Measurements from ENCODE around the gene SH2D3A. TPM values are rescaled to one million over a fixed set of nuclear protein-coding genes. Genes with fewer than 3 reads are reported as not detected.
"Not testable (repeated sequence)": the region's sequence is repeated elsewhere in the genome, so short reads cannot be mapped to it uniquely, and the experiment has no call there.

The SH2D3A gene
- total and polyA plus RNA-seq, 2 experiments from 2014 or later: 20.7 to 38.4 TPM

DNA sequence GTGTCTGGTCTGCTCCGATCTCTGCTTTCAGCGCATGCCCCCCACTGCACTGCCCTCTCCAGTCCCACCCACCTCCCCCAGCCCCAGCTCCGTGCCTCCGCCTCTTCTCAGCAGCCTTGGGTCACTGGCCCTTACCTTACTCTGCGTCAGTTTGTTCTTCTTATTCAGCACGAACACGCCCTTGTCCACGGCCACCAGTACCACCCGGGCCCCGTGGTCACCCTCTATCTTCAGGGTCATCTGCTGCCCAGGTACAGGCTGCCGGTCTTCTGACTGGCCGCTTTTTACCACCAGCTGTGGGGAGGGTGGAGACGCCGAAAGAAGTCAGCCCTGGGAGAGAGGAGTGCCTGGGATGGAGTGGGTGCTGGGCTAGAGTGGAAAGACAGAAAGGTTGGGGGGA, 57.7 kb downstream of the SH2D3A start:
- Mint-ChIP-seq H3K4me1 (no peaks in the 10 kb centered on the region), H3K9me3 (peaks cover 87% of the 10 kb centered on the region), H3K4me3 (no peak overlapping the region), H3K36me3 (ENCODE audit: low read depth) (peaks cover 36% of the 10 kb centered on the region), H3K27me3 (ENCODE audit: insufficient read depth, low read depth, poor library complexity) (peaks cover 12% of the 10 kb centered on the region), H3K27ac (no peak overlapping the region)
- no peak for ATAC-seq
- Histone ChIP-seq H3K4me2 (no peak overlapping the region), H2AFZ (no peak overlapping the region; the same call in 1 of the 2 replicates), H3K9me2 (ENCODE audit: insufficient read depth) (no peaks in the 10 kb centered on the region), H3K4me3 (no peak overlapping the region), H3K36me3 (ENCODE audit: insufficient read depth) (no peaks in the 10 kb centered on the region), H3K27me3 (ENCODE audit: insufficient read depth) (peaks cover 21% of the 10 kb centered on the region), H4K20me1 (replicated peaks; ENCODE audit: insufficient read depth) (no peaks in the 10 kb centered on the region), H3F3A (replicated peaks; ENCODE audit: low read depth) (no peaks in the 10 kb centered on the region), H3K4me1 (ENCODE audit: insufficient read depth) (0 out of 2 replicates have a peak, but pooled peaks cover 2% of the 10 kb centered on the region), H3K79me2 (replicated peaks; ENCODE audit: insufficient read depth) (no peaks in the 10 kb centered on the region), H3K27ac (ENCODE audit: low read depth) (no peak overlapping the region)
- TF ChIP-seq CTCF (conservative IDR thresholded peaks at IDR 0.05; ENCODE audit: low read depth in 2 of 2) (no peak), EZH2phosphoT487 (IDR thresholded peaks at IDR 0.05; ENCODE audit: unreplicated experiment) (no peak), POLR2AphosphoS5 (IDR thresholded peaks at IDR 0.05; ENCODE audit: low read depth) (no peak), EZH2 (IDR thresholded peaks at IDR 0.05; ENCODE audit: low read depth, unreplicated experiment) (no peak), CREB1 (CRISPR knock-in tag; IDR thresholded peaks at IDR 0.05; ENCODE audit: low read depth) (no peak)
- DNase-seq (ENCODE audit: low spot score): no peak

DNA sequence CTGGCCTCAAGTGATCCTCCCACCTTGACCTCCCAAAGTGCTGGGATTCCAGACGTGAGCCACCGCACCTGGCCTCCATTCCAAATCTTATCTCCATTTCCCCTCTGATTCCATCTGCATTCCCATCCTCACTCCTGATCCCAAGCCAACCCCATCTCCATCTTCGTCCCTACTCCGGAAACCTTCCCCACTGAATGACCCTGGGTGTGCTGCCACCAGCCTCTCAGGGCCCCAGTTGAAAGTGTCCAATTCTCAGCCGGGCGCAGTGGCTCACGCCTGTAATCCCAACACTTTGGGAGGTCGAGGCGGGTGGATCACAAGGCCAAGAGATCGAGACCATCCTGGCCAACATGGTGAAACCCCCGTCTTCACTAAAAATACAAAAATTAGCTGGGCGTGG, 58.3 kb downstream of the SH2D3A start:
- H3K4me3 ChIP-seq; H3K4me3 Mint-ChIP-seq; H3K4me1 Mint-ChIP-seq; H4K20me1 ChIP-seq (replicated peaks; ENCODE audit: insufficient read depth); H3K4me1 ChIP-seq (ENCODE audit: insufficient read depth); DNase-seq (ENCODE audit: low spot score); H3K79me2 ChIP-seq (replicated peaks; ENCODE audit: insufficient read depth); H3K36me3 ChIP-seq (ENCODE audit: insufficient read depth); H3K9me2 ChIP-seq (ENCODE audit: insufficient read depth); H3K27ac Mint-ChIP-seq; H3F3A ChIP-seq (replicated peaks; ENCODE audit: low read depth); H3K27ac ChIP-seq (ENCODE audit: low read depth); H2AFZ ChIP-seq; ATAC-seq; H3K4me2 ChIP-seq: not testable (repeated sequence)
- H3K9me3 Mint-ChIP-seq: peaks cover 87% of the 10 kb centered on the region
- peaks cover 21% of the 10 kb centered on the region for H3K27me3 ChIP-seq (ENCODE audit: insufficient read depth)
- peaks cover 10% of the 10 kb centered on the region for H3K27me3 Mint-ChIP-seq (ENCODE audit: insufficient read depth, low read depth, poor library complexity)
- H3K36me3 Mint-ChIP-seq (ENCODE audit: low read depth): peaks cover 36% of the 10 kb centered on the region

- Histone ChIP-seq H3K4me1 (ENCODE audit: insufficient read depth) (0 out of 2 replicates have a peak, but pooled peaks cover 2% of the 10 kb centered on the region), H4K20me1 (replicated peaks; ENCODE audit: insufficient read depth) (no peaks in the 10 kb centered on the region), H3F3A (replicated peaks; ENCODE audit: low read depth) (no peaks in the 10 kb centered on the region), H3K27me3 (ENCODE audit: insufficient read depth) (peaks cover 21% of the 10 kb centered on the region), H3K27ac (ENCODE audit: low read depth) (no peak overlapping the region), H2AFZ (no peak overlapping the region), H3K36me3 (ENCODE audit: insufficient read depth) (no peaks in the 10 kb centered on the region), H3K79me2 (replicated peaks; ENCODE audit: insufficient read depth) (no peaks in the 10 kb centered on the region), H3K4me3 (no peak overlapping the region), H3K9me2 (ENCODE audit: insufficient read depth) (no peaks in the 10 kb centered on the region), H3K4me2 (no peak overlapping the region)
- H3K27me3 Mint-ChIP-seq (ENCODE audit: insufficient read depth, low read depth, poor library complexity): peaks cover 10% of the 10 kb centered on the region
- peaks cover 93% of the 10 kb centered on the region for H3K9me3 Mint-ChIP-seq
- H3K27ac Mint-ChIP-seq: no peak overlapping the region
- no peak for DNase-seq (ENCODE audit: low spot score)
- H3K36me3 Mint-ChIP-seq (ENCODE audit: low read depth): peaks cover 36% of the 10 kb centered on the region
- ATAC-seq: no peak
- H3K4me1 Mint-ChIP-seq: no peaks in the 10 kb centered on the region
- no peak overlapping the region for H3K4me3 Mint-ChIP-seq
- TF ChIP-seq JUNB (IDR thresholded peaks at IDR 0.05; ENCODE audit: unreplicated experiment) (no peak), ZNF114 (CRISPR knock-in tag; IDR thresholded peaks at IDR 0.05) (no peak), STAT1 (IDR thresholded peaks at IDR 0.05; ENCODE audit: unreplicated experiment) (no peak), EZH2 (IDR thresholded peaks at IDR 0.05; ENCODE audit: low read depth, unreplicated experiment) (no peak), CREB1 (CRISPR knock-in tag; IDR thresholded peaks at IDR 0.05; ENCODE audit: low read depth) (no peak), EZH2phosphoT487 (IDR thresholded peaks at IDR 0.05; ENCODE audit: unreplicated experiment) (no peak)
- TF ChIP-seq, protein P1, sequence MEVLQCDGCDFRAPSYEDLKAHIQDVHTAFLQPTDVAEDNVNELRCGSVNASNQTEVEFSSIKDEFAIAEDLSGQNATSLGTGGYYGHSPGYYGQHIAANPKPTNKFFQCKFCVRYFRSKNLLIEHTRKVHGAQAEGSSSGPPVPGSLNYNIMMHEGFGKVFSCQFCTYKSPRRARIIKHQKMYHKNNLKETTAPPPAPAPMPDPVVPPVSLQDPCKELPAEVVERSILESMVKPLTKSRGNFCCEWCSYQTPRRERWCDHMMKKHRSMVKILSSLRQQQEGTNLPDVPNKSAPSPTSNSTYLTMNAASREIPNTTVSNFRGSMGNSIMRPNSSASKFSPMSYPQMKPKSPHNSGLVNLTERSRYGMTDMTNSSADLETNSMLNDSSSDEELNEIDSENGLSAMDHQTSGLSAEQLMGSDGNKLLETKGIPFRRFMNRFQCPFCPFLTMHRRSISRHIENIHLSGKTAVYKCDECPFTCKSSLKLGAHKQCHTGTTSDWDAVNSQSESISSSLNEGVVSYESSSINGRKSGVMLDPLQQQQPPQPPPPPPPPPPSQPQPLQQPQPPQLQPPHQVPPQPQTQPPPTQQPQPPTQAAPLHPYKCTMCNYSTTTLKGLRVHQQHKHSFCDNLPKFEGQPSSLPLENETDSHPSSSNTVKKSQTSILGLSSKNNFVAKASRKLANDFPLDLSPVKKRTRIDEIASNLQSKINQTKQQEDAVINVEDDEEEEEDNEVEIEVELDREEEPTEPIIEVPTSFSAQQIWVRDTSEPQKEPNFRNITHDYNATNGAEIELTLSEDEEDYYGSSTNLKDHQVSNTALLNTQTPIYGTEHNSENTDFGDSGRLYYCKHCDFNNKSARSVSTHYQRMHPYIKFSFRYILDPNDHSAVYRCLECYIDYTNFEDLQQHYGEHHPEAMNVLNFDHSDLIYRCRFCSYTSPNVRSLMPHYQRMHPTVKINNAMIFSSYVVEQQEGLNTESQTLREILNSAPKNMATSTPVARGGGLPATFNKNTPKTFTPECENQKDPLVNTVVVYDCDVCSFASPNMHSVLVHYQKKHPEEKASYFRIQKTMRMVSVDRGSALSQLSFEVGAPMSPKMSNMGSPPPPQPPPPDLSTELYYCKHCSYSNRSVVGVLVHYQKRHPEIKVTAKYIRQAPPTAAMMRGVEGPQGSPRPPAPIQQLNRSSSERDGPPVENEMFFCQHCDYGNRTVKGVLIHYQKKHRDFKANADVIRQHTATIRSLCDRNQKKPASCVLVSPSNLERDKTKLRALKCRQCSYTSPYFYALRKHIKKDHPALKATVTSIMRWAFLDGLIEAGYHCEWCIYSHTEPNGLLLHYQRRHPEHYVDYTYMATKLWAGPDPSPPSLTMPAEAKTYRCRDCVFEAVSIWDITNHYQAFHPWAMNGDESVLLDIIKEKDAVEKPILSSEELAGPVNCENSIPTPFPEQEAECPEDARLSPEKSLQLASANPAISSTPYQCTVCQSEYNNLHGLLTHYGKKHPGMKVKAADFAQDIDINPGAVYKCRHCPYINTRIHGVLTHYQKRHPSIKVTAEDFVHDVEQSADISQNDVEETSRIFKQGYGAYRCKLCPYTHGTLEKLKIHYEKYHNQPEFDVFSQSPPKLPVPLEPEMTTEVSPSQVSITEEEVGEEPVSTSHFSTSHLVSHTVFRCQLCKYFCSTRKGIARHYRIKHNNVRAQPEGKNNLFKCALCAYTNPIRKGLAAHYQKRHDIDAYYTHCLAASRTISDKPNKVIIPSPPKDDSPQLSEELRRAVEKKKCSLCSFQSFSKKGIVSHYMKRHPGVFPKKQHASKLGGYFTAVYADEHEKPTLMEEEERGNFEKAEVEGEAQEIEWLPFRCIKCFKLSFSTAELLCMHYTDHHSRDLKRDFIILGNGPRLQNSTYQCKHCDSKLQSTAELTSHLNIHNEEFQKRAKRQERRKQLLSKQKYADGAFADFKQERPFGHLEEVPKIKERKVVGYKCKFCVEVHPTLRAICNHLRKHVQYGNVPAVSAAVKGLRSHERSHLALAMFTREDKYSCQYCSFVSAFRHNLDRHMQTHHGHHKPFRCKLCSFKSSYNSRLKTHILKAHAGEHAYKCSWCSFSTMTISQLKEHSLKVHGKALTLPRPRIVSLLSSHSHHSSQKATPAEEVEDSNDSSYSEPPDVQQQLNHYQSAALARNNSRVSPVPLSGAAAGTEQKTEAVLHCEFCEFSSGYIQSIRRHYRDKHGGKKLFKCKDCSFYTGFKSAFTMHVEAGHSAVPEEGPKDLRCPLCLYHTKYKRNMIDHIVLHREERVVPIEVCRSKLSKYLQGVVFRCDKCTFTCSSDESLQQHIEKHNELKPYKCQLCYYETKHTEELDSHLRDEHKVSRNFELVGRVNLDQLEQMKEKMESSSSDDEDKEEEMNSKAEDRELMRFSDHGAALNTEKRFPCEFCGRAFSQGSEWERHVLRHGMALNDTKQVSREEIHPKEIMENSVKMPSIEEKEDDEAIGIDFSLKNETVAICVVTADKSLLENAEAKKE (CRISPR knock-in tag; IDR thresholded peaks at IDR 0.05): no peak
Observed at GRCh38 chr19:6708346-6708745, 58.9 kb downstream of the SH2D3A start.

Data from GM23338 (cell line).